HCT116 (cell line): ENCODE measurements around the gene GUK1. TPM values are rescaled to one million over a fixed set of nuclear protein-coding genes. Genes with fewer than 3 reads are reported as not detected.

Experiments used
- ATAC-seq: fragments of 200-7000 bp; cut with Tn5 transposase; 2 replicates; pipeline ENCODE4 v1.9.1; 2020; ENCODE audit warnings: mild to moderate bottlenecking, moderate library complexity
- BruUV-seq: library from RNA; stranded (reverse); fragments of 400-500 nt; replicated peaks from 2 replicates; lab custom pipeline; 2021; lab: Mats Ljungman, UMichigan
- CTCF ChIA-PET: fragments of 300-600 bp; sonication (Branson Sonifier 250); formaldehyde crosslinking; loops from one replicate; lab custom pipeline; 2021; ENCODE audit warnings: antibody characterized with exemption; lab: Charles Lee
- POLR2A ChIA-PET: fragments of 300-600, 350-600 bp; sonication (Branson Sonifier 250); formaldehyde crosslinking; loops from one replicate; lab custom pipeline; 2021; ENCODE audit warnings: antibody characterized with exemption; lab: Charles Lee
- RAD21 ChIA-PET, 2 experiments: fragments of 300-600 bp; sonication (Branson Sonifier 250); formaldehyde crosslinking; loops; one replicate each; lab custom pipeline; 2023; ENCODE audit warnings: low total read pairs in 2 of 2; ENCODE audit not compliant: uncharacterized antibody in 2 of 2, unreplicated experiment in 2 of 2, low non-redundant PET in 1 of 2; lab: Charles Lee
- DNase-seq: peaks from one replicate; pipeline ENCODE4 v3.0.0-alpha.2; 2010; ENCODE audit warnings: low read depth, low spot score
- H2AFZ ChIP-seq: fragments of 200-600 bp; shearing (Covaris generic), sonication (generic); 2 replicates; pipeline ENCODE4 v1.6.1; 2017; ENCODE audit warnings: low read depth, mixed run types, mixed read lengths, antibody characterized with exemption, low read length; ENCODE audit not compliant: poor library complexity, severe bottlenecking
- H3K27ac ChIP-seq: 2 replicates; pipeline ENCODE4 v1.5.1; 2012; ENCODE audit warnings: low read depth, low read length
- H3K27me3 ChIP-seq: fragments of 200-600 bp; sonication (generic); 2 replicates; pipeline ENCODE4 v1.6.1; 2016; ENCODE audit warnings: mixed run types, low read length, mixed read lengths; ENCODE audit not compliant: insufficient read depth
- H3K36me3 ChIP-seq, 2 experiments: fragments of 200-500 bp in 1 of 2; fragments of 200-600 bp in 1 of 2; sonication (Bioruptor generic) in 1 of 2; sonication (generic) in 1 of 2; 2 replicates each; pipeline versions ENCODE4 v1.5.1 to v1.6.1; 2014 to 2016; ENCODE audit warnings: low read length in 2 of 2, inconsistent platforms in 1 of 2, mixed read lengths in 1 of 2, mixed run types in 1 of 2; ENCODE audit not compliant: insufficient read depth in 2 of 2, control insufficient read depth in 1 of 2
- H3K4me1 ChIP-seq, 2 experiments: fragments of 200-600 bp in 1 of 2; sonication (generic) in 1 of 2; 2 replicates each; pipeline versions ENCODE4 v1.5.1 to v1.6.1; 2012 to 2017; ENCODE audit warnings: low read length in 2 of 2, inconsistent platforms in 1 of 2, mild to moderate bottlenecking in 1 of 2, mixed read lengths in 1 of 2, mixed run types in 1 of 2, moderate library complexity in 1 of 2; ENCODE audit not compliant: insufficient read depth in 2 of 2, control insufficient read depth in 1 of 2
- H3K4me2 ChIP-seq: fragments of 200-600 bp; sonication (generic); 2 replicates; pipeline ENCODE4 v1.6.1; 2017; ENCODE audit warnings: mixed run types, low read length, mixed read lengths
- H3K4me3 ChIP-seq, 2 experiments: fragments of 200-600 bp in 1 of 2; sonication (generic) in 1 of 2; replicated peaks in 1 of 2; 2 replicates each; pipeline ENCODE4 v1.5.1; 2011 to 2016; ENCODE audit warnings: low read length in 2 of 2, control low read depth in 1 of 2, low read depth in 1 of 2, mild to moderate bottlenecking in 1 of 2, mixed read lengths in 1 of 2, mixed run types in 1 of 2
- H3K79me2 ChIP-seq: fragments of 200-600 bp; sonication (generic); 2 replicates; pipeline ENCODE4 v1.6.1; 2017; ENCODE audit warnings: mild to moderate bottlenecking, mixed run types, low read length, moderate library complexity, mixed read lengths; ENCODE audit not compliant: insufficient read depth
- H3K9ac ChIP-seq: fragments of 200-600 bp; sonication (generic); 2 replicates; pipeline ENCODE4 v1.6.1; 2016; ENCODE audit warnings: low read length, mixed read lengths
- H3K9me2 ChIP-seq: fragments of 200-600 bp; sonication (generic), shearing (Covaris generic); 2 replicates; pipeline ENCODE4 v1.6.1; 2017; ENCODE audit warnings: mixed run types, mild to moderate bottlenecking, moderate library complexity; ENCODE audit not compliant: insufficient read depth
- H3K9me3 ChIP-seq, 2 experiments: fragments of 200-500 bp in 1 of 2; fragments of 200-600 bp in 1 of 2; sonication (Bioruptor generic) in 1 of 2; sonication (generic) in 1 of 2; 2 replicates each; pipeline ENCODE4 v1.6.1; 2014 to 2017; ENCODE audit warnings: low read length in 2 of 2, mixed read lengths in 2 of 2, inconsistent platforms in 1 of 2, low read depth in 1 of 2, mild to moderate bottlenecking in 1 of 2, mixed run types in 1 of 2, moderate library complexity in 1 of 2; ENCODE audit not compliant: control insufficient read depth in 1 of 2, insufficient read depth in 1 of 2
- H4K20me1 ChIP-seq: fragments of 200-600 bp; sonication (generic), shearing (Covaris generic); 2 replicates; pipeline ENCODE4 v1.6.1; 2017; ENCODE audit warnings: mixed run types, mild to moderate bottlenecking, moderate library complexity; ENCODE audit not compliant: insufficient read depth
- ATF3 ChIP-seq: IDR thresholded peaks from 2 replicates; pipeline ENCODE4 v1.6.1; 2012
- CBX3 ChIP-seq: IDR thresholded peaks from 2 replicates; pipeline ENCODE4 v1.6.1; 2012; ENCODE audit warnings: low read depth
- CEBPB ChIP-seq: IDR thresholded peaks from 2 replicates; pipeline ENCODE4 v1.6.1; 2012; ENCODE audit warnings: low read depth
- CTCF ChIP-seq, 3 experiments: fragments of 200-600 bp in 1 of 3; sonication (generic) in 1 of 3; IDR thresholded peaks in 2 of 3; conservative IDR thresholded peaks in 1 of 3; 2 replicates each; pipeline ENCODE4 v1.5.1; 2012 to 2017; ENCODE audit warnings: low read depth in 2 of 3, low read length in 2 of 3, antibody characterized with exemption in 1 of 3, borderline replicate concordance in 1 of 3, control low read depth in 1 of 3, mild to moderate bottlenecking in 1 of 3, mixed read lengths in 1 of 3, mixed run types in 1 of 3, moderate library complexity in 1 of 3; ENCODE audit not compliant: insufficient read depth in 1 of 3
- ELF1 ChIP-seq: IDR thresholded peaks from 2 replicates; pipeline ENCODE4 v1.6.1; 2012; ENCODE audit warnings: low read depth, borderline replicate concordance
- POLR2A ChIP-seq: IDR thresholded peaks from 2 replicates; pipeline ENCODE4 v1.7.0; 2011; ENCODE audit warnings: borderline replicate concordance; ENCODE audit not compliant: insufficient read depth, insufficient read length; ENCODE audit errors: extremely low read depth
- POLR2AphosphoS5 ChIP-seq: IDR thresholded peaks from 2 replicates; pipeline ENCODE4 v1.6.1; 2011; ENCODE audit warnings: mild to moderate bottlenecking, low read depth, low read length, moderate library complexity
- RAD21 ChIP-seq: IDR thresholded peaks from 2 replicates; pipeline ENCODE4 v1.6.1; 2012; ENCODE audit warnings: low read depth, mild to moderate bottlenecking
- REST ChIP-seq: IDR thresholded peaks from 2 replicates; pipeline ENCODE4 v1.6.1; 2012; ENCODE audit warnings: low read depth
- SIN3A ChIP-seq: IDR thresholded peaks from 2 replicates; pipeline ENCODE4 v1.6.1; 2012; ENCODE audit warnings: low read depth
- SP1 ChIP-seq: IDR thresholded peaks from 2 replicates; pipeline ENCODE4 v1.6.1; 2012; ENCODE audit warnings: low read depth
- TCF7L2 ChIP-seq: IDR thresholded peaks from 2 replicates; pipeline ENCODE4 v1.7.0; 2011; ENCODE audit warnings: borderline replicate concordance, inconsistent platforms; ENCODE audit not compliant: insufficient read depth, insufficient read length; ENCODE audit errors: extremely low read depth
- YY1 ChIP-seq: IDR thresholded peaks from 2 replicates; pipeline ENCODE4 v1.6.1; 2011; ENCODE audit warnings: low read length, low read depth, moderate library complexity, mild to moderate bottlenecking; ENCODE audit not compliant: insufficient replicate concordance; ENCODE audit errors: extremely low read depth
- ZNF274 ChIP-seq: fragments of 200-500 bp; sonication (Bioruptor generic); IDR thresholded peaks from 2 replicates; pipeline ENCODE4 v1.6.1; 2014; ENCODE audit warnings: mild to moderate bottlenecking, low read depth, low read length, inconsistent platforms
- intact Hi-C: fragments of 100-400 bp; cut with micrococcal nuclease; formaldehyde crosslinking; loops from 2 replicates; pipeline ENCODE4 v1.10.0; 2022
- total RNA-seq: library from RNA; stranded (reverse); gene quantifications from one replicate; pipeline ENCODE4 v1.2.1, GENCODE V29; 2021; ENCODE audit not compliant: unreplicated experiment

Gene GUK1
- total RNA-seq, 1 experiment from 2014 or later, result 145 TPM

- no peak for TF ChIP-seq REST
- TF ChIP-seq POLR2AphosphoS5, result no peak
- TF ChIP-seq CTCF (IDR thresholded peaks at IDR 0.05 in 2 of 3, conservative IDR thresholded peaks at IDR 0.05 in 1 of 3; ENCODE audit: borderline replicate concordance in 1 of 3, insufficient read depth in 1 of 3, low read depth in 2 of 3, low read length in 2 of 3), result no peak
- TF ChIP-seq CBX3, result no peak
- TF ChIP-seq CEBPB, result no peak
Observed at GRCh38 chr1:228155596-228156514, 15.8 kb downstream of the GUK1 start (continued).

- Histone ChIP-seq H3K79me2 (no peaks in the 10 kb centered on the region), H3K9me2 (no peaks in the 10 kb centered on the region), H3K9me3 (no peaks in the 10 kb centered on the region), H3K4me3 (no peak overlapping the region), H3K4me2 (no peak overlapping the region), H2AFZ (no peak overlapping the region), H3K9ac (no peak overlapping the region), H3K4me1 (peaks cover 11 to 14% of the 10 kb centered on the region in 2 experiments; a peak in 3 of 4 replicates), H3K27ac (no peak overlapping the region), H3K36me3 (no peaks in the 10 kb centered on the region), H4K20me1 (no peaks in the 10 kb centered on the region), H3K27me3 (no peaks in the 10 kb centered on the region)
- CTCF ChIA-PET, result no interaction called here
- BruUV-seq, result no TSS peak
- POLR2A ChIA-PET, result no interaction called here
- intact Hi-C loops, result no loop called here
- DNase-seq (no peak), ATAC-seq (no peak)
- RAD21 ChIA-PET, result no interaction called here
- TF ChIP-seq POLR2A (no peak), CTCF (IDR thresholded peaks at IDR 0.05 in 2 of 3, conservative IDR thresholded peaks at IDR 0.05 in 1 of 3; ENCODE audit: borderline replicate concordance in 1 of 3, insufficient read depth in 1 of 3, low read depth in 2 of 3, low read length in 2 of 3) (no peak), CEBPB (no peak), ZNF274 (no peak), SIN3A (no peak), RAD21 (no peak), SP1 (no peak), TCF7L2 (no peak), ELF1 (no peak), YY1 (no peak), ATF3 (no peak)
Observed at GRCh38 chr1:228156515-228156881, 16.4 kb downstream of the GUK1 start.
